NCI-H510A (cell line): ENCODE results near the gene GRHL1.

Experiments
- DNase-seq: peaks from one replicate; lab custom pipeline; 2025; lab: John Stamatoyannopoulos, UW

Gene GRHL1

DNA sequence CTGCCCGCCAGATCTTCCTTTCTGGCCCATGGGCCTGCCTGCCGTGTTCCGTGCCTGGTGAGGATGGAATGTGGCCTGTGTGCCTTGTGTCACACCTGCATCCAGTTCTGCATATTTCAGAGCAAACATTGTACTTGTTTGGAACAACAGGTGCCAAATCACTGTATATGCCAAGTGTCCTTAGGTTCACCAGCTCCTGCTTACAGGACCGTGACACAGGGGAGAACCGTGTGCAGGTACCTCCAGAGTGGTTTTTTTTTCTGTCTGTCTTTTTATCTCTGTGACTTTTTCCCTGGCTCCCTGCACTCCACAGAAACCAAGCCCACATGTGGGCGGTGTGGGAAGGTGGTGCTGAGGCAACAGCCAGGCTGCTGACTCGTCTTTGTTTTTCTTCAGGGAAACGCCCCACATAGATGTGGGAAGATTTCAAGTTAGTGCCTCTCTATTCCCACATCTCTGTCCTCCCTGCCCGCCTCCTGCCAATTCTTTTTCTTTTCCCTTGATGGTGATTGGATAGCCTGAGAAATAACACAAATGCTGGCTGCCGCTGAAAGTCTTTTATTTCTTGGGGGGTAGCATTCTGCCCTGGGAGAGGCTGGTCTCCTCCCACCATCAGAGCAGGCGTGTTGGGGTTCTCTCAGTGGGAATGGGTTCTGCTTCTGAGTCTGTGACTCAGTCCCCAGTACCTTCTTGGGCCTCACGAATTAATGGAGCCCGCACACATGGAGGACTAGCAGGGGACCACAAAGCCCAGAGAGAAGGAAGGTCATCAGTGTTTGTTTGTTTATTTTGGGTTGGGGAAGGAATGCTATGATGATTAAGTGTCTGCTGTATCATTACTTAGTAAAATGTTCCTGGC is 21.4 kb downstream of the GRHL1 start:
- no peak for DNase-seq

- DNase-seq, result no peak
Observed at GRCh38 chr2:9973690-9974089, 22.2 kb downstream of the GRHL1 start.

GRCh38 chr2:9974343-9974742 is 22.9 kb downstream of the GRHL1 start:
- no peak for DNase-seq

GRCh38 chr2:9975328-9975727 is 23.8 kb downstream of the GRHL1 start:
- DNase-seq, result no peak

GRCh38 chr2:9975805-9976447 is 24.4 kb downstream of the GRHL1 start:
- DNase-seq, result no peak

GRCh38 chr2:9979977-9980376 is 28.5 kb downstream of the GRHL1 start:
- DNase-seq, result no peak

DNA sequence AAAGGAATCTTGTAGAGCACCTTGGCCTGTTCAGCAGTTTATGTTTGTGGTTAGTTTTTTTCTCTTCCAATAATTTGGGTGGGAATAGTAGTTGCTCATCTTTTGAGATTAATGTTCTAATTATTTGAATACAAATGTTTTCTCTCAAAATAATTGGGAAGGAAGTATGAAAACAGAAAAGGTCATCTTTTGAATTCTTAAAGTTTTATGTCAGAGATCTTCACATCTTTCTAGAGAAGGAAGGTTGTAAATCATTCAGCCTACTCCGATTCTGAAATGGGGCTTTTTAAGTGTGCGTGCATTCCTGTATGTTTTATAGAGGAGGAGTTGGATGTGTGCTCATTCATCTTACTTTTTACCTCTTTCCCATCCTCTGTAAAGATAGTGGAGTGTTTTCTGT is 29.0 kb downstream of the GRHL1 start:
- no peak for DNase-seq

GRCh38 chr2:9981655-9982054 is 30.2 kb downstream of the GRHL1 start:
- no peak for DNase-seq

GRCh38 chr2:9982248-9982647 is 30.8 kb downstream of the GRHL1 start:
- no peak for DNase-seq

- DNase-seq, result no peak
Observed at GRCh38 chr2:9982891-9983290, 31.4 kb downstream of the GRHL1 start.

DNA sequence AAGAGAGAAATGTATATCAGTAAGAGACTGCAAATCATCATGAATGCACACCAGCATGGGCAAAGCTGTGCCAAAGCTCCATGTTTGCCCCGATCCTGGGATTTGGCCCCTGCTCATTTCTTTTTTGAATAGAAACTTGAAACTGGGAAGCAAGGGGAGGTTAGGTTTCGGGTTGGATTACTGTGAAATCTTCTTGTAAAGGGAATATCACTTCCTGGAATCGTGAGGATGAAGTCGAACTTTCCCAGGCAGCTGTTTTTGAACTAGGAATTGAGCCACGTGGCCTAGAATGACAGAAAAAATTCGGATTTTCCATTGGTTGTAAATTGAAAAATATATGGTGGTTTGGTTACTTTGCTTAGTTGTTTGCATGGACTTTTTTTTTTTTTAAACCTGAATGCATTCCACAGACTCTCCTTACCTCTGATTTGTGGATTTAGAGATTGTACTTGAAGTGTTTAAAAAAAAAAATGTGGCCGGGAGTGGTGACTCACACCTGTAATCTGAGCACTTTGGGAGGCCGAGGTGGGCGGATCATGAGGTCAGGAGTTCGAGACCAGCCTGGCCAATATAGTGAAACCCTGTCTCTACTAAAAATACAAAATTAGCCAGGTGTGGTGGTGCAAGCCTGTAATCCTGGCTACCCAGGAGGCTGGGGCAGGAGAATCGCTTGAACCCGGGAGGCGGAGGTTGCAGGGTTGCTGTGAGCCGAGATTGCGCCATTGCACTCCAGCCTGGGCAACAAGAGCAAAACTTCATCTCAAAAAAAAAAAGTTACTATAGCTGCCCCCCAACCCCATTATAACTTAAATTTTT is 32.1 kb downstream of the GRHL1 start:
- no peak for DNase-seq

GRCh38 chr2:9984217-9984739 is 32.8 kb downstream of the GRHL1 start:
- no peak for DNase-seq

DNA sequence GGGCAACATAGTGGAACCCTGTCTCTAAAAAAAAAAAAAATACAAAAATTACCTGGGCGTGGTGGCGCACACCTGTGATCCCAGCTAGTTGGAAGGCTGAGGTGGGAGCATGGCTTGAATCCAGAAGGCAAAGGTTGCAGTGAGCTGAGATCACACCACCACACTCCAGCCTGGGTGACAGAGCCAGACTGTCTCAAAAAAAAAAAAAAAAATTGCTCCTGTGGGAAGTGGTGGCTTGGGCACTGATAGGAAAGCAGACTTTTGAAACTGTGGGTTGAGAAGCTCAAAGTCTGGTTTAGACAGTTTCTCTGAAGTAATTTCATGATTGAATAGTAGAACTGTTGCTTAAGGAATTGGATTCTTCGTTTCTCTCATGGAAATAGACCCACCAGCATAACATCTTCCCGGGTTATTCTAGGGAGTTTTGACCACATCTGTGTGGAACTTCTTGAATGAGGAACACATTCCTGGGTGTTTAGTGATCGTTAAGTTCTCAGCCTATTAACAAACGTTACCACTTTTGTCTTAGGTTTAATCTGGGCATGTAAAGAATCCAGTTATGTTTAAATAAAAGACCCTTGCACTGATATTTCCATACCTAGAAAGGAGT is 33.5 kb downstream of the GRHL1 start:
- DNase-seq, result no peak

DNA sequence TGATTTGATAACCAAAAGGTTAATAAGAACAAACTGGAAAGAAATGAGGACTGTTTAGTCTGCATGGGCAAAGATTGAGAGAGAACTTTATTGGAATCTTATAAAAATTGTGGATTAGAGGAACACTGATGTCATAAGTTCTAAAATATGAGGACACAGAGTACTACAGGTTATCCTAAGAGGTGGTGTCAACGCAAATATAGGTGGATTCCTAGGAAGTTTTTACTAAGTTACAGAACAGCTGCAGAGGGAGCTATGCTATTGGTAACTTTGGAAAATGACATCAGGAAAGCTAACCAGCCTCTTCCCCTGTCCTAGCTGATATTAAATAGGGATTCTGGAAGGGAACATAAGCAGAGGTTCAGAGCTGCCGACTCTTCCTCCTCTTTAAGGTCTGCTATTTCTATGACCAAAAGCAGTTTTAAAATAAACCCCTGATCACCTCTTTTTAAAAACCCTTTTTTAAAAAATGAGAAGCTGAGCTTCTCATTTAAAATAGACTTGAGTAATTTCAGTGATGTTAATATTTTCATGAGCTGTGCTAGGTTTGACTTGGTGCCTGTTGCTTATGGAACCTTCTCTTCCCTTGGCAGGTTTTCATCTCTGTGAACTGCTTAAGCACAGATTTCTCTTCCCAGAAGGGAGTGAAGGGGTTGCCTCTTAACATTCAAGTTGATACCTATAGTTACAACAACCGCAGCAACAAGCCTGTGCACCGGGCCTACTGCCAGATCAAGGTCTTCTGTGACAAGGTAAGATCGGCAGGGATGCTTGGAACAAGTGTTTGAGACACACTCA is 34.2 kb downstream of the GRHL1 start:
- DNase-seq, result no peak

- no peak for DNase-seq
Observed at GRCh38 chr2:9988320-9988719, 36.8 kb downstream of the GRHL1 start.

DNA sequence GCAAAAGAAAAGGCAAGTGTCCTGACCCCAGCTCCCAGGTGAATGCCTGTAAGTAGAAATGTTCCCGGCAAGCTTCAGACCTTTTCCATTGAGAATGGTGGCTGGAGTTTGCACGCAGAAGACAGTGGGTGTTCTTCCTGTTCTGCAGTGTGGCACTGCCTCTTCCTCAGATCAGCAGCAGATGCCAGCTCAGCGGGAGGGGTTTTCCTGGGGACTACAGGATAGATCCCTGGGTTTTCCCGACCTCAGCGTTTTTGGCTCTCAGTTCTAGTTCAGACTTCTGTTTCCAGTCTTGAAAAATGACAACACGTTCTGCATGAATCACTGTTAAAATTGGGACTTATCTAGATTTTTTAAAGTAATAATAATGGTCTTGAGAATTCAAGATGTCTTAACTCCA is 39.2 kb downstream of the GRHL1 start:
- DNase-seq, result no peak

- no peak for DNase-seq
Observed at GRCh38 chr2:9991221-9991620, 39.7 kb downstream of the GRHL1 start.

DNA sequence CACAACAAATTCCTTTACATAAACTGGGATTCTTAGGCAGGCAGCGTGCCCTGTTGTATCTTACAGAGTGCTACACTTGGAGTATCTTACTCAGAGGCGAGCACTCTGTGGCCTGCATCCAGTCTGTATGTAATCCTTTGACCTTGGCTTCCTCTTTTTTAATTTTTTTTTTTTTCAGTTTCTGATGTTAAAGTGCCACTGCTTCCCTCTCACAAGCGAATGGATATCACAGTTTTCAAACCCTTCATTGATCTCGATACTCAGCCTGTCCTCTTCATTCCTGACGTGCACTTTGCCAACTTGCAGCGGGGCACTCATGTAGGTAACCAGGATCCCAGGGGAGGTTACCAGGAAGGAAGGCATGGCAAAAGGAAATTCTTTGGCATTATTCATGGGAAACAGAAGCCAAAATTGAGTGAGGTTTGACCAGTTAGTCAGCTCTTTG is 40.4 kb downstream of the GRHL1 start:
- DNase-seq, result no peak

DNA sequence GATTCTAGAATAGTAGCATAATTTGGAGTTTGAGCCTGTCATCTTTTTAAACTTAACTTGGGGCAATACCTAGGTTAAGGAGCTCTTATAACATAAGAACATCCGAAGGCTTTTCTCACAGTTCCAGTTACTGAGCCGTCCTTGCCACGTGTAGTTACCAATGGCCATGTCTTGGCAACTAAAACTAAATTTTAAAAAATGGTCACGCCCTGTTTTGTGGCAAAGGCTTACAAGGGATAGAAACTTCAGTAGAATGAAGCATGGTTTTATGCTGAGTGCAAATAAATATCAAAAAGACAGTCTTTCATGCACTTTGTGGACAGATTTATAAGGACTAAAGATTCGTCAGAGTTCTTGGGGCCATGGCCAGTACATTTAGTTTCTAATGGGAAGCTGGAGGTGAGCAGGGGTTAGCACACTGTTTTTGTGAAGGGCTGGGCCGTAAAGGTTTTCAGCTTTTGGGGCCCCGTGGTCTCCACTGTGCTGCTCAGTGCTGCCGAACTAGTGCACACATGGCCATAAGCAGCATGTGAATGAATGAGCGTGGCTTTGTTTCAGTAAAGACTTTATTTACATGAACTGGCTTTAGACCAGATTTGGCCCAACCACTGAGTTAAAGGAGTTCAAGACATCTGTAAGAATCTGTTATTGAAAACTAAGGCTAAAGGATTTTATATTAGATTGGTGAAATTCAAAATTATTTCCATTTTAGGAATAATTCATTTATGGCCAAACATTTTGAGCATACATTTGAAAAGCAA is 41.1 kb downstream of the GRHL1 start:
- no peak for DNase-seq

- DNase-seq, result no peak
Observed at GRCh38 chr2:9993488-9994165, 42.1 kb downstream of the GRHL1 start.
